DMS 273 treated with DMSO at 0.1 percent for 48 hours (cell line): ENCODE data around the gene CSNK1D.
"Not testable (repeated sequence)": the region's sequence is repeated elsewhere in the genome, so short reads cannot be mapped to it uniquely, and the experiment has no call there.

Experiments
- DNase-seq: peaks from one replicate; lab custom pipeline; 2025; lab: John Stamatoyannopoulos, UW

CSNK1D gene

GRCh38 chr17:82272495-82273326, 789 bp downstream of the CSNK1D start:
- no peak for DNase-seq

DNA sequence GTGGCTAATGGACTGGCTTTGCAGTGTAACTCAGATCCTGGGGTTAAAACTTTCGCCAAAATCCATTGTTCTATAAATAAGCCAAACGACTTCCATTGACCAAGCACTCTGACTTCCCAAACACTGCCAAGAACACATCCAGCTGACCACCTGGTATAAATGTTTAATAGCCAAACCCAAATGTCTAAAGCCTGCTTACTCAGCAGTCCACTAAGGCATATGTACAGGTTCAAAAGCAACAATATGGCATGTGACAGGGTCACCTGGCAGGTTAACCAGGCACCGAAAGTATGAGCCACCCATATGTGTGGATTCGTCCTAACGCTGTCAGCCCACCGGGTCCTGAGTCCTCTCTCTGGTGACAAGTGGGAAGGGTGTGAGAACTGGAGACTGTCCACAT, 2.1 kb downstream of the CSNK1D start:
- DNase-seq = no peak

- no peak for DNase-seq
Measured at GRCh38 chr17:82270651-82271050, 2.8 kb downstream of the CSNK1D start.

- no peak for DNase-seq
Measured at GRCh38 chr17:82269882-82270500, 3.5 kb downstream of the CSNK1D start.

DNA sequence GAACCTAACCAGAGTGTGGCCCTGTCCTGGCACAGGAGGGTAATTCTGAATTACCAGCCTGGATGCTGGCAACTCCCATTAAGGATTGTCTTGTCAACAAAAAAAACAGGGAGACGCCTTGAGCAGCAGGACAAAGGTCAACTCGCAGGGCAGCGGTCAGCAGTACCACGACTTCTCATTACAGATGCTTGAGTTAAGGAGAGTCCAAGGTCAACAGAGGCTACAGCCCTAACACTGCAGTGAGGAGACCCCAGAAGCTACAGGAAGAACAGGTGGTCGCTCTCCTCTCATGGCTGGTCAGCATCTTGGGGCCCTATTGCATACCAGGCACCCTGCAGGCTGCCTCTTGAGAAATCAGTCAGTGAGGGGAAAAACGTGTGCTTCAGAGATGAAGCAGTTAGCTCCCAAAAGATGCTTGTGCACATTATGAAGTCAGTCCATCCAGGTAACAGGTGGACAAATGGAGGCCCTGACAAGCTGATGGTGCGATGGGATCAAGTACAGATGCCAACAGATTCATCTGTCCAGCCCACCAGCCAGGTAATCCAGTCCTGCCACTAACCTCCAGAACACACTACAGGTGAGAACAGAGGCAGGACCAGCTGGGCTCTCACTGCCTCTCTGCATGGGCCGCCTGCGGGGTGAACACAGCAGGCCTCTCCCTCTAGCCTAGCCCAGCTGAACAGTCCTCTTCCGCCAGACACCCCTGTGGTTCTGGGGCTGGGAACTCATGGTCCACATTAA, 4.2 kb downstream of the CSNK1D start:
- DNase-seq = no peak

- DNase-seq = no peak
Measured at GRCh38 chr17:82267575-82268379, 5.7 kb downstream of the CSNK1D start.

DNA sequence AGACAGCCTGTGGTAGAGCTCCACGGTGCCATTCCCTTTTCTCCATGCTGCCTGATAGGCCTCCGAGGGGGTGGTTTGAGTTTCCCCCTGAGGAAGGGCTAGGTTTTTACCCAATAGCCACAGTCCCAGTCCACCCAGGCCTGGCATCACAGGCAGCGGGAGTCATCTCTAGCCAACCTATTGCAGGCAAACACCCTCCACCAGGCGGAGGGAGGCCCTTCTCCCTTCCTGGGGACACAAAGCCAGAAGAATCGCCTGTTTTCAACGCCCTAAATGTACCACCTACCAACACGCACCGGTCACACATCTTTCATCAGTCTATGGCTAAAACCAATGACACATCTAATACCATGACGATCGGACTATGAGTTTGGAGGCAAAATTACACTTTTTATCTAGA, 7.4 kb downstream of the CSNK1D start:
- no peak for DNase-seq

- DNase-seq = no peak
Measured at GRCh38 chr17:82263641-82264040, 9.9 kb downstream of the CSNK1D start.

- DNase-seq = no peak
Measured at GRCh38 chr17:82262344-82262743, 11.2 kb downstream of the CSNK1D start.

GRCh38 chr17:82259972-82260961, 13.2 kb downstream of the CSNK1D start:
- DNase-seq = not testable (repeated sequence)

GRCh38 chr17:82258555-82258954, 14.9 kb downstream of the CSNK1D start:
- no peak for DNase-seq

GRCh38 chr17:82257473-82257872, 16.0 kb downstream of the CSNK1D start:
- DNase-seq = no peak

- DNase-seq = no peak
Measured at GRCh38 chr17:82256242-82256885, 17.1 kb downstream of the CSNK1D start.

GRCh38 chr17:82255402-82255972, 18.0 kb downstream of the CSNK1D start:
- no peak for DNase-seq

DNA sequence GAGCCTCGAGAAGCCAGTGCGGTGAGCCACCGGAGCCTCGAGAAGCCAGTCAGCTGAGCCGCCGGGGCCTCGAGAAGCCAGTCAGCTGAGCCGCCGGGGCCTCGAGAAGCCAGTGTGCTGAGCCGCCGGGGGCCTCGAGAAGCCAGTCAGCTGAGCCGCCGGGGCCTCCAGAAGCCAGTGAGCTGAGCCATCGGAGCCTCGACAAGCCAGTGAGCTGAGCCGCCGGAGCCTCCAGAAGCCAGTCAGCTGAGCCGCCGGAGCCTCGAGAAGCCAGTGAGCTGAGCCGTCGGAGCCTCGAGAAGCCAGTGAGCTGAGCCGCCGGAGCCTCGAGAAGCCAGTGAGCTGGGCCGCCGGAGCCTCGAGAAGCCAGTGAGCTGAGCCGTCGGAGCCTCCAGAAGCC, 18.8 kb downstream of the CSNK1D start:
- not testable (repeated sequence) for DNase-seq

DNA sequence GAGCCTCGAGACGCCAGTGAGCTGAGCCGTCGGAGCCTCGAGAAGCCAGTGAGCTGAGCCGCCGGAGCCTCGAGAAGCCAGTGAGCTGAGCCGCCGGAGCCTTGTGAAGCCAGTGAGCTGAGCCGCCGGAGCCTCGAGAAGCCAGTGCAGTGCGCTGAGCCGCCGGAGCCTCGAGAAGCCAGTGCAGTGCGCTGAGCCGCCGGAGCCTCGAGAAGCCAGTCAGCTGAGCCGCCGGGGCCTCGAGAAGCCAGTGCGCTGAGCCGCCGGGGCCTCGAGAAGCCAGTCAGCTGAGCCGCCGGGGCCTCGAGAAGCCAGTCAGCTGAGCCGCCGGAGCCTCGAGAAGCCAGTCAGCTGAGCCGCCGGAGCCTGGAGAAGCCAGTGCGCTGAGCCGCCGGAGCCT, 19.4 kb downstream of the CSNK1D start:
- DNase-seq = not testable (repeated sequence)

DNA sequence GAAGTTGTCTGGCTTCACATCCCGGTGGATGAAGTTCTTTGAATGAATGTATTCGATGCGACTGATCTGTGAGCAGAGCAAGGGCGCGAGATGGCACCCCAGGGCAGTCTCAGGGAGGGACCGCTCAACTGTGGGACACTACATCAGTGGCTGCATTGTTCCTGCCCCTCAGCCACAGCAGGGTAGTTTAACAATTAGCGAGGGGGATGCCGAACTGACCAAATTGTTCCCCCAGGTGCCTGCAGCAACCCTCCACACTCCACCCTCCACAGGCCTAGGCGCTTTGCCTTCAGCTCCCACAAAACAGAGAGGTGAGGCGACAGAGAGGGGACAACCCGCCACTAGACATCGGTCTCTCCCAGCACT, 20.3 kb downstream of the CSNK1D start:
- no peak for DNase-seq

GRCh38 chr17:82252511-82253178, 20.9 kb downstream of the CSNK1D start:
- DNase-seq = no peak

DNA sequence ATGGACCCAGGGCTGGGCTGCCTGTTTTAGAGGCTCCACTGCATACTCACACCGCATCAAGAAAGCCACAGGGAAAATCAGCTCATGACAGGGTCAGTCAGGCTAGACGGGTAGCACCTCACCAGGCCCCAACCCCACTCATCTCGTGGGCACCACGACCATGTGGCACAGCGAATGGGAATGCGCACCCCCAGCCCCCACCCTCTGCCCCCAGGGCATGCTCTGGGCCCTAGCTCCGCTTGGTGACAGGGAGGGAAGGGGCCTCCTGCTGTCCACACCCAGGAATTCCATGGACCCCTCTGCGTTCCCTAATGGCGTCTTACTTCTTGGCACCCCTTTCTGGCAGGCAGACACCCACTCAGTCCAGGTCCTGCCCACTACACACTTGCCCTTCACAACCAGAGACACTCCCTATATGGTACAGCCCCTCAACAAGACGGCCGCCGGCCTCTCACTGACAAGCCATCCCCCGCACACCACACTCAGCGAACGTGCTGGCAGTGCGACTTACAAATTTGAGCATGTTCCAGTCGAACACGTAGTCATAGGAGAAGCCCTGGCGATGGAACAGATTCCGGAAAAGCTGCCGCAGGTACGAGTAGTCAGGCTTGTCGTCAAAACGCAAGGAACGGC, 22.5 kb downstream of the CSNK1D start:
- DNase-seq = no peak
